Bronchial epithelial cell (primary cell): ENCODE measurements around the gene GMDS. TPM values are rescaled to one million over a fixed set of nuclear protein-coding genes. Genes with fewer than 3 reads are reported as not detected.

Experiments used
- DNase-seq: peaks from one replicate; pipeline ENCODE4 v3.0.0-alpha.2; 2010; ENCODE audit warnings: low read depth
- FAIRE-seq: peaks from 2 replicates; lab custom pipeline; 2011; peaks lifted over from hg19 to GRCh38; lab: Jason Lieb, UNC
- H3K27me3 ChIP-seq: 2 replicates; pipeline ENCODE4 v1.5.1; 2011; ENCODE audit warnings: low read length; ENCODE audit not compliant: control insufficient read depth, insufficient read depth
- H3K36me3 ChIP-seq: 2 replicates; pipeline ENCODE4 v1.5.1; 2011; ENCODE audit warnings: low read length; ENCODE audit not compliant: control insufficient read depth, insufficient read depth
- H3K4me3 ChIP-seq: 2 replicates; pipeline ENCODE4 v1.5.1; 2011; ENCODE audit warnings: mild to moderate bottlenecking, low read depth, low read length, control low read depth
- total RNA-seq: library from RNA; depleted of rRNA; stranded (reverse); fragments of >200 nt; gene quantifications from 2 replicates; pipeline ENCODE4 v1.2.1, GENCODE V29; 2014
- TF ChIP-seq, protein P1 (sequence below): IDR thresholded peaks from 2 replicates; pipeline ENCODE4 v1.5.1; 2011; ENCODE audit warnings: mild to moderate bottlenecking, moderate library complexity, low read length, control low read depth, inconsistent platforms; ENCODE audit not compliant: insufficient read depth, severe bottlenecking

Gene GMDS
- total RNA-seq, 1 donor from 2014 or later: 8.2 TPM

DNA sequence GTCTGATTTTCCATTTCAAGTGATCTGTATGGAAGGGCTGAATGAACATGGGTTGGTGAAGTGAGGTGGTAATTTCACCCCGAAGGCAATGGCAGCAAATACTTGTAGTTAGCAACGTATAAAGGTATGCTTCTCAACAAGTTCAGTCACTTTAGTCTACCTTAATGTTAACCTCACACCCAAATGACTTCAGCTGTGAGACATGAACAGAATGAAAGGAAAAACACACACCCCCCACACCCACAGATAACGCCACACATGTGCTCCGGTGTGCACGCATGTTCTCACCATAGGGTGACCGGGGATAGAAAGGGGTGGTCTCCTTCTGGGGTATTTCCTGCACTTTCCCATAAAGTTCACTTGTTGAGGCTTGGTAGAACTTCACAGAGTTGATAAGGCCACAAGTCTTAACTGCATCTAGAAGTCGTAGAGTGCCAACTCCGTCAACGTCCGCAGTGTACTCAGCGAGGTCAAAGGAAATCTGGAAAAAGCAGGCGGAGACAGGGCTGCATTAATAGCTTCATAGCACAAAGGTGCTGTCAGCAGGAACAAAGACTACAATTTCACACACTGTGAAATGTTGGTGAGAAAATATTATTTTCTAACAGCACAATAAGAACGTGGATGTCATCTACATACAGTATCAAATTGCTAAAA is 284.8 kb downstream of the GMDS start:
- H3K4me3 ChIP-seq: no peak overlapping the region
- TF ChIP-seq, protein P1, sequence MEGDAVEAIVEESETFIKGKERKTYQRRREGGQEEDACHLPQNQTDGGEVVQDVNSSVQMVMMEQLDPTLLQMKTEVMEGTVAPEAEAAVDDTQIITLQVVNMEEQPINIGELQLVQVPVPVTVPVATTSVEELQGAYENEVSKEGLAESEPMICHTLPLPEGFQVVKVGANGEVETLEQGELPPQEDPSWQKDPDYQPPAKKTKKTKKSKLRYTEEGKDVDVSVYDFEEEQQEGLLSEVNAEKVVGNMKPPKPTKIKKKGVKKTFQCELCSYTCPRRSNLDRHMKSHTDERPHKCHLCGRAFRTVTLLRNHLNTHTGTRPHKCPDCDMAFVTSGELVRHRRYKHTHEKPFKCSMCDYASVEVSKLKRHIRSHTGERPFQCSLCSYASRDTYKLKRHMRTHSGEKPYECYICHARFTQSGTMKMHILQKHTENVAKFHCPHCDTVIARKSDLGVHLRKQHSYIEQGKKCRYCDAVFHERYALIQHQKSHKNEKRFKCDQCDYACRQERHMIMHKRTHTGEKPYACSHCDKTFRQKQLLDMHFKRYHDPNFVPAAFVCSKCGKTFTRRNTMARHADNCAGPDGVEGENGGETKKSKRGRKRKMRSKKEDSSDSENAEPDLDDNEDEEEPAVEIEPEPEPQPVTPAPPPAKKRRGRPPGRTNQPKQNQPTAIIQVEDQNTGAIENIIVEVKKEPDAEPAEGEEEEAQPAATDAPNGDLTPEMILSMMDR: no peak
- DNase-seq: peak; percentile 8
- H3K36me3 ChIP-seq: no peaks in the 10 kb centered on the region
- no peaks in the 10 kb centered on the region for H3K27me3 ChIP-seq
- no peak for FAIRE-seq

GRCh38 chr6:1958257-1958656 is 287.1 kb downstream of the GMDS start:
- FAIRE-seq (no peak), DNase-seq (peak; percentile 44)
- TF ChIP-seq, protein P1: no peak
- no peaks in the 10 kb centered on the region for H3K36me3 ChIP-seq
- H3K27me3 ChIP-seq: no peaks in the 10 kb centered on the region
- no peak overlapping the region for H3K4me3 ChIP-seq

DNA sequence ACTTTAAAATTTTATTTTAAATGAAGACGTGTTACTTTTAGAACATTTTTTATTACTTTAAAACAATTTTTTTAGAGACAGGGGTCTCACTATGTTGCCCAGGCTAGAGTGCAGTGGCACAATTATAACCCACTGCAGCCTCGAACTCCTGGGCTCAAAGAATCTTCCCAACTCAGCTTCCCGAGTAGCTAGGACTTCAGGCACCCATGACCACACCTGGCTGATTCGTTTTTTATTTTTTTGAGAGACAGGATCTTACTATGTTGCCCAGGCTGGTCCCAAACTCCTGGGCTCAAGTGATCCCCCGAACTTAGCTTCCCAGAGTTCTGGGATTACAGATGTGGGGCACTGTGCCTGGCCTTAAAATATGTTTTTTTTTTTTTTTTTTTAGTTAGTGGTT is 287.7 kb downstream of the GMDS start:
- Histone ChIP-seq H3K36me3 (no peaks in the 10 kb centered on the region), H3K27me3 (no peaks in the 10 kb centered on the region), H3K4me3 (no peak overlapping the region)
- no peak for DNase-seq
- no peak for FAIRE-seq
- TF ChIP-seq, protein P1: no peak

GRCh38 chr6:1952740-1953360 is 292.6 kb downstream of the GMDS start:
- Histone ChIP-seq H3K4me3 (no peak overlapping the region), H3K36me3 (no peaks in the 10 kb centered on the region), H3K27me3 (no peaks in the 10 kb centered on the region)
- DNase-seq: peak; percentile 99
- TF ChIP-seq, protein P1: no peak
- FAIRE-seq: peak; percentile 100

DNA sequence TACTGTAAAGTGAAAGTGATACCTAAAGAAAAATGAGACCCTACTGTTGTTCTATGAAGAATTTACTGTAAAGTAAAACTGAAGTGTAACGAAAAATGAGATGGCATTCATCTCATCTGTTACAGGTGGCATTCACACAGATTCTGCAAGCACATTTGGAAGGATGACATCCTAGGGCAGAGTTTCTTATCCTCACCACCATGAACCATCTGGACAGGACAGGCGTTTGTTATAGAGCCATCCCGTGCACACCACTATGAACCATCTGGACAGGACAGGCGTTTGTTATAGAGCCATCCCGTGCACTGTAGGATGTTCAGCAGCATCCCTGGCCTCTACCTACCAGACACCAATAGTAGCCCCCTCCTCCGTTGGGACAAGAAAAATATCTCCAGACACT is 294.8 kb downstream of the GMDS start:
- Histone ChIP-seq H3K4me3 (no peak overlapping the region), H3K36me3 (no peaks in the 10 kb centered on the region), H3K27me3 (no peaks in the 10 kb centered on the region)
- FAIRE-seq (no peak), DNase-seq (no peak)
- TF ChIP-seq, protein P1: no peak
